Thyroid gland (tissue), 4 donors: ENCODE data around the gene NOA1. TPM values are rescaled to one million over a fixed set of nuclear protein-coding genes. Genes with fewer than 3 reads are reported as not detected.

ENCODE experiments used
- DNase-seq, 2 donors: peaks; one replicate each; pipeline ENCODE4 v3.0.0-alpha.2; 2019
- H3K27ac ChIP-seq, 3 donors: fragments of 200-600 bp; sonication (generic); 1 replicate in 2 of 3; 2 replicates in 1 of 3; pipeline ENCODE4 v1.5.1; 2016 to 2019; ENCODE audit warnings: mild to moderate bottlenecking in 1 of 3, moderate library complexity in 1 of 3
- H3K27me3 ChIP-seq: fragments of 200-600 bp; sonication (generic); one replicate; pipeline ENCODE4 v1.5.1; 2019
- H3K36me3 ChIP-seq, 2 donors: fragments of 200-600 bp; sonication (generic); one replicate each; pipeline ENCODE4 v1.5.1; 2016 to 2019
- H3K4me1 ChIP-seq, 2 donors: fragments of 200-600 bp; sonication (generic); one replicate each; pipeline ENCODE4 v1.5.1; 2017 to 2019
- H3K4me3 ChIP-seq, 3 donors: fragments of 200-600 bp; sonication (generic); replicated peaks in 1 of 3; 1 replicate in 2 of 3; 2 replicates in 1 of 3; pipeline ENCODE4 v1.5.1; 2016; ENCODE audit warnings: mild to moderate bottlenecking in 1 of 3
- H3K9me3 ChIP-seq: fragments of 200-600 bp; sonication (generic); one replicate; pipeline ENCODE4 v1.5.1; 2017
- POLR2A ChIP-seq, 2 donors: fragments of 450-650 bp; IDR thresholded peaks; one replicate each; pipeline ENCODE4 v1.6.1; 2017; ENCODE audit warnings: antibody characterized with exemption in 2 of 2, mild to moderate bottlenecking in 2 of 2, moderate library complexity in 1 of 2
- WGBS, 2 donors: methylation state at CpG; one replicate each; pipeline ENCODE4 v1.1.5; 2017; 5-methylcytosine and 5-hydroxymethylcytosine counted together
- intact Hi-C: fragments of 100-400 bp; cut with DNase I; formaldehyde crosslinking; loops from one replicate; pipeline ENCODE4 v1.15.1; 2023
- total RNA-seq, 4 donors: library from RNA; depleted of rRNA; stranded (reverse); fragments of >200 nt; gene quantifications; one replicate each; pipeline ENCODE4 v1.2.3, GENCODE V29; 2016
- TF ChIP-seq, protein P1 (sequence below), 6 experiments: fragments of 200-600 bp in 3 of 6; fragments of 450-650 bp in 3 of 6; sonication (generic) in 3 of 6; IDR thresholded peaks; one replicate each; pipeline ENCODE4 v1.5.1; 2016 to 2019; ENCODE audit warnings: antibody characterized with exemption in 6 of 6, mild to moderate bottlenecking in 2 of 6, inconsistent platforms in 1 of 6, moderate library complexity in 1 of 6

NOA1 gene
- total RNA-seq, 4 donors from 2014 or later: 22.1 to 27.4 (median 24.7) TPM

- H3K4me1 ChIP-seq: peaks cover 3 to 5% of the 10 kb centered on the region in 2 donors
- intact Hi-C loops: no loop called here
- no peak for TF ChIP-seq POLR2A (IDR thresholded peaks at IDR 0.05)
- TF ChIP-seq, protein P1, sequence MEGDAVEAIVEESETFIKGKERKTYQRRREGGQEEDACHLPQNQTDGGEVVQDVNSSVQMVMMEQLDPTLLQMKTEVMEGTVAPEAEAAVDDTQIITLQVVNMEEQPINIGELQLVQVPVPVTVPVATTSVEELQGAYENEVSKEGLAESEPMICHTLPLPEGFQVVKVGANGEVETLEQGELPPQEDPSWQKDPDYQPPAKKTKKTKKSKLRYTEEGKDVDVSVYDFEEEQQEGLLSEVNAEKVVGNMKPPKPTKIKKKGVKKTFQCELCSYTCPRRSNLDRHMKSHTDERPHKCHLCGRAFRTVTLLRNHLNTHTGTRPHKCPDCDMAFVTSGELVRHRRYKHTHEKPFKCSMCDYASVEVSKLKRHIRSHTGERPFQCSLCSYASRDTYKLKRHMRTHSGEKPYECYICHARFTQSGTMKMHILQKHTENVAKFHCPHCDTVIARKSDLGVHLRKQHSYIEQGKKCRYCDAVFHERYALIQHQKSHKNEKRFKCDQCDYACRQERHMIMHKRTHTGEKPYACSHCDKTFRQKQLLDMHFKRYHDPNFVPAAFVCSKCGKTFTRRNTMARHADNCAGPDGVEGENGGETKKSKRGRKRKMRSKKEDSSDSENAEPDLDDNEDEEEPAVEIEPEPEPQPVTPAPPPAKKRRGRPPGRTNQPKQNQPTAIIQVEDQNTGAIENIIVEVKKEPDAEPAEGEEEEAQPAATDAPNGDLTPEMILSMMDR (IDR thresholded peaks at IDR 0.05): no peak
- H3K9me3 ChIP-seq: no peaks in the 10 kb centered on the region
- no peak overlapping the region for H3K4me3 ChIP-seq
- no peak overlapping the region for H3K27ac ChIP-seq
- DNase-seq: no peak
- H3K36me3 ChIP-seq: peaks cover 10 to 29% of the 10 kb centered on the region in 2 donors
- no peaks in the 10 kb centered on the region for H3K27me3 ChIP-seq
- 95 to 100% methylated on average over 2 of the region's 2 CpGs for WGBS, 2 donors
These were observed 16.3 kb downstream of the NOA1 start for GRCh38 chr4:56961107-56961500.

DNA sequence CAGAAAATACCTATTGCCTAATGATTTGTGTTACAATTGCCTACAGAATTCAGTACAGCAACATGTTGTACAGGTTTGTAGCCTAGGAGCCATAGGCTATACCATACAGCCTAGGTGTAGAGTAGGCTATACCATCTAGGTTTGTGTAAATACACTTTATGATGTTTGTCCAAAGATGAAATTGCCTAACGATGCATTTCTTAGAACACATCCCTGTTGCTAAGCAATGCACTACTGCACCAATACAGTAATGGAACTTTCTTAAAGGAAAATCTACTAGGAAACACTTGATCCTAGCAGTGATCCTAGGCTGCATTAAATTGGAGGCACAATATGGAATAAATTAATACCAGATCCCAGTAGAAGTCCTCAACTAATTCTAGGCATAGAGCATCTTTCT is 18.3 kb downstream of the NOA1 start:
- TF ChIP-seq POLR2A (IDR thresholded peaks at IDR 0.05): no peak
- TF ChIP-seq, protein P1 (IDR thresholded peaks at IDR 0.05): no peak
- DNase-seq: no peak
- H3K4me3 ChIP-seq: no peak overlapping the region
- H3K9me3 ChIP-seq: no peaks in the 10 kb centered on the region
- peaks cover 3 to 5% of the 10 kb centered on the region in 2 donors for H3K4me1 ChIP-seq
- intact Hi-C loops: no loop called here
- H3K36me3 ChIP-seq: peaks cover 10 to 11% of the 10 kb centered on the region in 2 donors
- H3K27ac ChIP-seq: no peak overlapping the region
- no peaks in the 10 kb centered on the region for H3K27me3 ChIP-seq
- WGBS, 2 donors: 76 to 88% methylated on average over 1 of the region's 1 CpG

DNA sequence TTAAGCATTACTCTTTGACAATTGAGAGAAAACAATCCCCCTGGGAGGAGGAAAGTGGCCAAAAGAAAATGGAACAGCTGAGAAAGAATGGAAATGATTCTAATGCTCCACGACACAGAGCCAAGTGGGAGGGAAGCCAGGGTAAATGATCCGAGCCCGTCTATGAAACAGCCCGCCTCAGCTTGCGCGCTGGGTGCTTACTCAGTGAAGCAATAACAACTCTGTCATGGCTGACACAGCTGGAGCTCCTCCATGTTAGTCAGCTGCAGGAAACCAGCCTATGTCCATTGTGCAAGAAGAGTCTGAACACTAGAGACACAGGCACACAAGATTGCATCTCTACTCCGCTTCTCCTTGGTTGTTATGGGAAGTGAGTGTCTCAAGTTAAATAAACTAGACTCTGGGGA is 19.3 kb downstream of the NOA1 start:
- Histone ChIP-seq H3K27ac (peak overlapping the region in 2 of 3 donors; percentile 30 to 32), H3K9me3 (no peaks in the 10 kb centered on the region), H3K36me3 (peaks cover 2 to 10% of the 10 kb centered on the region in 2 donors), H3K4me3 (no peak overlapping the region), H3K27me3 (no peaks in the 10 kb centered on the region), H3K4me1 (peaks cover 3 to 5% of the 10 kb centered on the region in 2 donors)
- intact Hi-C loops: no loop called here
- 18 to 22% methylated on average over 7 of the region's 7 CpGs for WGBS, 2 donors
- TF ChIP-seq POLR2A (IDR thresholded peaks at IDR 0.05): no peak
- TF ChIP-seq, protein P1 (IDR thresholded peaks at IDR 0.05): no peak
- DNase-seq: peak; percentile 72 to 90

DNA sequence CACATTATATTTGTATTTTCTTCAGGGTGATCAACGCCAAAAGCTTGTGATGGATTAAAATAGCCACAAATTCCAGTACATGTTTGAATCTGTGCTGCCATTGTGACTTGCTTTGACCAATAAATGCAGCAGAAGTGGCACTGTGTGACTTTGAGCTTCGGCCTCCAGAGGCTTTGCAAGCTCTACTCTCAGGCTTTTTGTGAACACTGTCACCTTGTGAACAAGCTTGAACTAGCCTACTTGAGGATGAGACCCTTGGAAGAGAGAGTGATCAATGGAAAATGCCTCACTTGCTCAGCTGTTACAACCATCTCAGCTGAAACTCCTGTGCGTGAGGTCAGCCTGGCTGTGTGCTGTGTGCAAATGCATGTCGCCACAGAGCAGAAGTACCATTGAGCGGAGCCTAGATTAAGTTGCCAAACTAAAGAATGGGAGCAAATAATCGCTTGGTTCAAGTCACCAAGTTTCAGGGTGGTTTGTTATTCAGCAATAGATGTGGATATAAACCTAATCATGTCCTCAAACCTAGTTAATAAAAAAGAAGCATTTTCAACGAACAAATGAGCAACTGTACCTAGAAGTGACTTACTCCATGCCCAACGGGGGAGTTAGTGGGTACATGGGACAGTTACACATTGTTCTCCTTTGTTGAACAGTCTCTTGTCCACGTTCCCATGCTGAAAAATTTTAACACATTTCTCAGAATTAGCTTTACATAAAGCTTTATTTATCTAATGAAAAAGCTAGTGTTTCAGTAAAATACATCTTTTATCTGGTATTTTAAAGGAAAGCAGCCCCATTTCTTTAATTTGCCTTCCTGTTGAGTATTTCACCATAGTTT is 23.5 kb downstream of the NOA1 start:
- WGBS, 2 donors: 86 to 93% methylated on average over 9 of the region's 9 CpGs

More for the DNA sequence above, 23.5 kb downstream of the NOA1 start:
- Histone ChIP-seq H3K4me3 (no peak overlapping the region), H3K9me3 (no peaks in the 10 kb centered on the region), H3K4me1 (peaks cover 3 to 5% of the 10 kb centered on the region in 2 donors), H3K27ac (no peak overlapping the region), H3K36me3 (no peaks in the 10 kb centered on the region), H3K27me3 (no peaks in the 10 kb centered on the region)
- TF ChIP-seq, protein P1 (IDR thresholded peaks at IDR 0.05): no peak
- TF ChIP-seq POLR2A (IDR thresholded peaks at IDR 0.05): no peak
- intact Hi-C loops: no loop called here
- DNase-seq: no peak
